ENCODE measurements around the gene INTS4.

GRCh38 chr11:77883775-77884174 is 110.7 kb downstream of the INTS4 start:
- TF ChIP-seq CTCF (IDR thresholded peaks at IDR 0.05) (no peak), POLR2A (IDR thresholded peaks at IDR 0.05) (no peak)
